HG03095 (cell line): ENCODE data around the gene FHL2.

Experiments
- ATAC-seq: cut with Tn5 transposase; IDR thresholded peaks from one replicate; pipeline ENCODE4 v1.9.1; 2021; ENCODE audit warnings: moderate library complexity; ENCODE audit not compliant: unreplicated experiment

Gene FHL2

DNA sequence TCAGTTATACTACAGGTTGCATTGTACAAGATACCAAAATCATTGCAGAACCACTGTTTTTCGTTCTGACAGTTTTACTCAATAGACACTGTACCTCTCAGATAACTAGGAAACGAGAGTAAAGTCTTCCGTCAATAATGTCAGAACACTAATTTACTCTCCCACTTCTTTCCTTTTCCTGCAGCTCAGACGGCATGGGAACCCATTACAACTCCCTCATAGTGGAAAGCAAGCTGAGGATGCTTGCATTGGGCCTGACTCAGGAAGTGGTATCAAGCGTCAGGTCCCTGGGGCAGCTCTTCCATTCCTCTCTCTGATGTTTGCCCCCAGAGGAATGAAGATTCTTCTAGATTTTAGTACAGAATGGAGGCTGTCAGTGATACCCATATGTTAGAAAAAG, 23.9 kb upstream of the FHL2 start:
- no peak for ATAC-seq

GRCh38 chr2:105421053-105421452, 22.2 kb upstream of the FHL2 start:
- ATAC-seq, result no peak

- ATAC-seq, result no peak
Measured at GRCh38 chr2:105418522-105418921, 19.7 kb upstream of the FHL2 start.

GRCh38 chr2:105417857-105418436, 19.1 kb upstream of the FHL2 start:
- no peak for ATAC-seq

DNA sequence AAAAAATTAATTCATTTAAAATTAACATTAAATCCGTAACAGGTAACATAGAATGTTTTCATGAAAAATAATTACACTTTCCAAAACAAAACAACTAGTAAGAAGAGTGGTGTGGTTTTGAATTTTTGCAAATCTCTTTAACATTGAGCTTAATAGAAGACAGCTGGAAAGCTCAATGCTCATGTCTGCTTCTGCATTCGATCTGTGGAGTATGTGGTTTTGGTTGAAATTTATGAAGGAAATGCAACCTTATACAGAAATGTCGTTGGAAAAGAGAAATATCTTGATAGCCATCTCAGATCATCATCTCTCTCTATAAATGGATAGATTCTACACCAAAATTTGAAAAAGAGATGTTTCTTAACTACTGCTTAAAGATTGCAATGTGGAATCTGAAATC, 17.3 kb upstream of the FHL2 start:
- ATAC-seq, result no peak

- ATAC-seq, result no peak
Measured at GRCh38 chr2:105415007-105415406, 16.2 kb upstream of the FHL2 start.

DNA sequence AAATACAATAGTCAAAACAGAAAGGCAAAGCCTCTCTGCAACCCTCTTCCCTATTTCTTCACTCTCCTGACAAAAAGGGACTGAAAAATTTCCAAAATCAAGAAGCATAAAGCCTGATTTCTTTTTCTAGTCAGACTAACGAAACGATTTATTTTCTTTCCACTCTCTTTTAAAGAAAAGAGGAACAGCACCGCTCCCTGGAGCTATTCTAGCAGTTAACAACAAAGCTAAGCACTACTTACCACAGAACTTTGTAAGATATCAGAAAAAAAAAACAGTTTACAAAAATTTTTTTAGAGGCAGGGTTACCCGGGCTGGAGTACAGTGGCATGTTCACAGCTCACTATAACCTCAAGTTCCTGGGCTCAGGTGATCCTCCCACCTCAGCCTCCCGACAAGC, 14.4 kb upstream of the FHL2 start:
- ATAC-seq, result no peak

DNA sequence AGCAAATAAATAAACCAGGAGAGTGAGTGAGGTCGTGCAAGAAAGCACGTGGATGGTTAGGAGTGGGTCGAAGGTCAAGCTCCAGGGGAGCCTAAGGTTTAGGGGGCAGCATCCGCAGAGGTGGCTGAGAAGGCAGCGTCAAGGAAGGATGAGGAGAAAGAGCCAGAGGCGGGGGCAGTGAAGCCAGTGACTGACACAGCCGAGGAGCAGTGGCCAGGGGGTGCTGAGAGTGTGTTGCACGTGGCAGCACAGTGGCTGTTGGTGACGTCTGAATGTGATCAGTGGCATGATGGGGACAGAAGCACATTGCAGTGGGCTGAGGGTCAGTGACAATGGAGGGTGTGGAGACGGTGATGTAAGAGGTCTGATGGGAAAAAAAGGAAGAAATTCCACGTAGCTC, 13.7 kb upstream of the FHL2 start:
- ATAC-seq, result no peak

DNA sequence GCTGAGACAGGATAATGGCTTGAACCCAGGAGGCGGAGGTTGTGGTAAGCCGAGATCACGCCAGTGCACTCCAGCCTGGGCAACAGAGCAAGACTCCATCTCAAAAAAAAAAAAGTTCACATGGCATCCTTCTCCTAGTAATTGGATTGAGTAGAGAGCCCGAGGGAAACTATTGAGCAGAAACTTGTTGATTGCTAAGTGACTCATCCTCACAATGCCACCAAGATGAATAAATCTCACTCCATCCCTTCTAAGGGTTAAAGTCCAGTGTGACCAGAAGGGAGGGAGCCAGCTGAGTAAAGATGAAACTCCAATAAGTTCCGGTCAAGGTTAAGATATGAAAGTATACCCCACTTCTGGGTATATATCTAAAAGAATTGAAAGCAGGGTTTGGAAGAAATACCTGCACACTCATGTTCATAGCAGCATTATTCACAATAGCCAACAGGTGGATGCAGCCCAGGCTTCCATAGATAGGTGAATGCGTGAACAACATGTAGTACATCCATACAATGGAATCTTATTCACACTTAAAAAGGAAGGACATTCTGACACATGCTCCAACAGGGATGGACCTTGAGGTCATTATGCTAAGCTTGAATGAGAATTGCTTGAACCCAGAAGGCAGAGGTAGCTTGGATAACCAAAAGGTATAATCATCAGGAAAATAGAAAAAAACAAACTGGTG, 13.0 kb upstream of the FHL2 start:
- ATAC-seq, result no peak

GRCh38 chr2:105410554-105410953, 11.7 kb upstream of the FHL2 start:
- ATAC-seq, result no peak

DNA sequence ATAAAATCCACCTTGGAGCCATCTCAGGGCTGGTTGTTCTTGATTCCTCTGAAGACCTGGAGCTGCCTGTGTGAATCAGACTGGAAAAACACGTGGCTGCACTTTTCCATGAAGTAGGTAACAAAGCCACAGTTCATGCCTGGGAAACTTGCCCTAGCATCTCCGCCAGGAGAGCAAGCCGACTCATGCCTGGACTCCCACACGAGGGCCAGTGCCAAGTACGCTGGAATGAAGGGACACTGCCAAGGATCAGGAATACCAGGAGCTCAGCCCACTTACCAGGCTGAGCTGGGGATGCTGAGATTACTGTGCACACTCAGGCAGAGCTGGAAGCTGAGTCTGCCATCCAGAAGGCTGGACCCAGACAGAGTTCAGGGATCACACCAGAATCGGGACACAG, 10.9 kb upstream of the FHL2 start:
- no peak for ATAC-seq

GRCh38 chr2:105407946-105408743, 9.3 kb upstream of the FHL2 start:
- no peak for ATAC-seq

DNA sequence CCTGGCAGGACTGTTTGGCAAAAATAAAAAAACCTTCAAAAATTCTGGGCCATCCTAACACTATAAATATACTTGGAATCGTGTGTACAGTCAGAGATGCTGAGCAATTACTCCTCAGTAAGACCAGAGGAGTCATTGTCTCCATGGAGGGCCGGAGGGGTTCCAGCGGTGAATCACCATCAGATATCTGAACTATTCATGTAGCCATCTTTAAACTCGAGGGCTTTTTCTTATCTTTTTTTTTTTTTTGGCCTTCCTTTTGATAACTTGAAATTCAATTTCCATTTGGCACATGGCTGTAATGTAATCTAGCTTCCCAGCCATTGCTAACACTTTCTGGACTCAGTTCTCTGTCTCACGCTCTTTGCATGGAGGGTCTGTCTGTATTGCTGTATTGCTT, 7.4 kb upstream of the FHL2 start:
- ATAC-seq, result no peak

- ATAC-seq, result no peak
Measured at GRCh38 chr2:105405291-105405690, 6.4 kb upstream of the FHL2 start.

- no peak for ATAC-seq
Measured at GRCh38 chr2:105404736-105405135, 5.9 kb upstream of the FHL2 start.

- ATAC-seq, result no peak
Measured at GRCh38 chr2:105403783-105404698, 5.2 kb upstream of the FHL2 start.

- ATAC-seq, result no peak
Measured at GRCh38 chr2:105403241-105403782, 4.5 kb upstream of the FHL2 start.

DNA sequence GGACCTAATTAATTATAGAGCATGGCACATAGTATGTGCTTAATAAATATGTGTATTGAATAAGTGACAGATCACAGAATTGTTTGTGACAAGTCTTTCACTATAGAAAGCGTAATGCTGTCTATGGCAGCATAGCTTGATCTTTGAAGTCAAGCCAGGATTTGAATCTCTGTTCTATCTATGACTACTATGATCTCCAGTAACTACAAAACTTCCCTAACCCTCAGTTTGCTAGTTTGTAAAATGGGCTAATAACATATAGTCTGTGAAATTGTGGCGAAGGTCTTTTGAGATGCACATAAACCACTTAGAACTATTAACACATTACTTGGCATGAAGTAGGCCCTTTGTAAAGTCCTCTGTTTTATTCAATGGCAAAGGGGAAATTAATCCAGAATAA, 4.0 kb upstream of the FHL2 start:
- ATAC-seq, result no peak

DNA sequence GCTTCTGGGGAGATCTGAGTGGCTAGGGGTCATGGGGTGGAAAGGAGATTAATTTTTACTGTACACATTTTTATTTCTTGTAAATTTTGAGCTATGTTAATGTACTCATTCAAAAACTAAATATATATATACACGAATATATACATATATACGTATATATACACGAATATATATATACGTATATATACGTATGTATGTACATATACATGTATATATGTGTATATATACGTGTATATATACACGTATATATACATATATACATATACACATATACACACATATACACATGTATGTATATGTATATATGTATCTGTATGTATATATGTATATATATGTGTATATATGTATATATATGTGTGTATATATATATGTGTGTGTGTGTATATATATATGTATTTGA, 3.0 kb upstream of the FHL2 start:
- no peak for ATAC-seq

DNA sequence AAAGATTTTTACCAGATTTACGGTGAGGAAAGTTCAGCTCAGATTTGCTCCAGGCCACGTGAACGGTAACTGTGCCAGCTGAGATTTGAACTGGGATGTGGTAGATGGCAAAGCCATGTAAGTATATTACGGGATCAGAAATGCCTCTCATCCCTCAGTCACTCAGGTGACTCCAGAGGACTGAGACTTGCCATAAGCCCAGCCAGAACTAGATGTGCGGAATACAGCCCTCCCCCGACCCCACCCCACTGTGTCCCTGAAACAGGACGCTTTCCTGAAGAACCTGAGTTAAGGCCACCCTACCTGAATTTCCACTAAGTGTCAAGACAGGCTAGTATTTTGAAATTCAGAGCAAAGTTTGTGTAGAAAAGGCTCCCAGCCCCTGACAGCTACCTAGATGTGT, 1.3 kb upstream of the FHL2 start:
- ATAC-seq, result no peak
